HK-2 (cell line): ENCODE measurements around the gene FBXW7.

Experiments used
- DNase-seq: peaks from one replicate; pipeline ENCODE4 v3.0.0-alpha.2; 2018; ENCODE audit not compliant: unreplicated experiment

Gene FBXW7

DNA sequence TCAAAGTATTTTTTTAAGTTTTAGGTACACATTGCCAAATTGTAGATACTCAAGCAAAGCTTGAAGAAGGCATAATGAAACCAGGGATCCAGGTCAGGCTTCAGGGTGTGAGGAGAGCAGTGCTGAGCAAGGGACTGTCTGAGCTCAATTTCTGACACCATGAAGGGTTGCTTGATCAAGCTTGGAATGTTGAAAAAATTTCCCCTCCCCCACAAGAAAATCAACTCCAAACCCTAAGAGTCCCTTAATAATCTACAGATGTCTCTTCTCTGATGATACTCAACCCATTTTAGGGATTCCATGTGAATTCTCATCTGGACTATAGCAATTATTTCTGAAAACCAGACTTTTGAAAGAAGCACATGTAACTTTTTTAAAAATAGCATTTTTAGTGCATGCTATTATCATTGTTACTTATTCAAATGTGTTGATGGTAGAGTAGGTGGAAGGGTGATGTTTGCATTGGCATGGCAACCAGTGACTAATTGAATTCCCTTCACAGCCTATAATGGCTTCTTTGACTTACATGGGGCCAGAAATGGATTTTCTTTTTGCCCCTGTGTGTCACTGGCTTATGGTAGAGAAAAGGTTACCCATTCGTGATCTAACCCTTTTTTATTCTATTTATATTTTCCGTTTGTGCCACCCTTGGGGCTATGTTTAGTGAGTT is 252.0 kb downstream of the FBXW7 start:
- no peak for DNase-seq

DNA sequence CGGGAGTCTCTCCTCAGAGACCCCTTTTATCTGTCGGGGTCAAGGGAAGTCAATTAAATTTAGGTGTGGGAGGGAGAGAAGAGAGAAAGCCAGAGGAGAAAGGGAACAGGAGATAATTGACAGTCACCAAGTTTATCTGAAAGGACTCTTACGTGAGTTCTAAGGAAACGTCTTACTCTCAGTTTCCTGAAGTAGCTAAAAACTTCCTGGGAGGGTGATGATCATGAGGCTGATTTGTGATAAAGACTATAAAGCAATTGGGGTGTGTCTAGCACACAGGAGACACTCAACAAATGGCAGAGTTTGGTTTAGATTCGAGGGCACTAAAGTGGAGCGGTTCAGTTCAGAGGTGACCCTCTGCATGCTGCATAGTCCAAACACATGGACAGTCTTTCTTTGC is 254.1 kb downstream of the FBXW7 start:
- DNase-seq: no peak

DNA sequence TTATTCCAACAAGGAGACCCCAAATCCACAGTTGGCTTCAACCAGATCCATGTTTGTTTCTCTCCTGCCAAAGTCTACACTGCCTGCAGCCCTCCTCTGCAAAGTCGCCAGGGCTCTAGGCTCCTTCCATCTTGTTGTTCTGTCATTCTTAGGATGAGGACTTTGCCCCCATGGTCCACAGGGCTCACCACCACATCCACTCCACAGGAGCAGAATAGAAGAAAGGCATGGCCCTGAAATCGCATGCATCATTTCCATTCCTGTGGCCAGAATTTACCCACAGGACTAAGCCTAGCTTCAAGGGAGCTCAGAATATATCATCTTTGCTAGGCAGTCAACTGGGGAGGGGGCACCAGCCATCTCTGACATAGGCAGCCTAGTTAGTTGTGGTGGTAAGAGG is 254.7 kb downstream of the FBXW7 start:
- DNase-seq: no peak

DNA sequence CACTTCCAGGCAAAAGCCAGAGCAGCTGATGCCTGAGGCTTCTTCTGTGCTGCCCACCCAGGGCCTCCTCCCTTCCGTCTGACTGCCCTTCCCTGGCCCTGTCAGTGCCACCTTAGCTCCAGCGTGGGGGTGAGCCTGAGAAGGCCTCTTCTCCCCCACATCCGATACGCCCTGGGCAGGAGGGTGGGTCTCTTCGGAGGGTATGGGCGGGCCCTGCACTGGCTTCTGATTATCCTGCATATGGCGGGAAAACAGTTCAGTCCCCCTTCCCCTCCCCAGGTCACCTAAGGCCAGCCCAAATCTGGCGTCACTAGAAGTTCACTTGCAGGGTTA is 256.7 kb downstream of the FBXW7 start:
- no peak for DNase-seq

DNA sequence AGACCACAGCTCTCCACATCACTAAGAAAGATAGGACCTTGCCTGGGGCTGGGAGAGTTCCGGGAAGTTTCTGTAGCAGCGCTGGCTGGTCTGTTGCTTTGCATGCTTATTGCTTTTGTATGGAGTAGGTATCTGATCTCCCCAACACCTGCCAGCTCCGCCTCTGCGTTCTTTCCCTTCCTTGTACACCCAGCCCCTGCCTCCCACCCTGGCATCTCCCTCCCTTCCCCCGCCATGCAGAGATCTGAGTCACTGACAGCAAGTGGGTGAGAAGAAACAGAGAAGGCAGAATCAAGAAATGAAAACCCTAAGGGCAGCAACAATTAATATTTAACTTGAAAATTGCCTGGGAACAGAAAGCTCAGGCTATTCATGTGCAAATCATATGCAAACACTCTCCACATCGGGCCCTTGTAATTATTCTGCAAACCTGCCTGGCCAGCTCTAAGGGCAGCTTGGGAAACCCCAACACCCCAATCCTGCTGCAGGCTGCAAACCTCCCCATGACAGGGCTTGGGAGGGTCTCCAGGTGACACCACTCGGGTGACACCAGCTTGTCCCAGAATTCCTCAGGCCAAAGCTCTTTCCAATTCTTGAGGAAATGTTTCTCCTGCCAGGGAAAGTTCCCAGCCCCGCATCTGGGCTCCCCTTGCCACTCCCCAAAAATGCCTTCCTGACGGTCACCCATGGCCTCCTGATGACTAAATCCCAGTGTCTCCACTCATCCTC is 257.2 kb downstream of the FBXW7 start:
- no peak for DNase-seq

DNA sequence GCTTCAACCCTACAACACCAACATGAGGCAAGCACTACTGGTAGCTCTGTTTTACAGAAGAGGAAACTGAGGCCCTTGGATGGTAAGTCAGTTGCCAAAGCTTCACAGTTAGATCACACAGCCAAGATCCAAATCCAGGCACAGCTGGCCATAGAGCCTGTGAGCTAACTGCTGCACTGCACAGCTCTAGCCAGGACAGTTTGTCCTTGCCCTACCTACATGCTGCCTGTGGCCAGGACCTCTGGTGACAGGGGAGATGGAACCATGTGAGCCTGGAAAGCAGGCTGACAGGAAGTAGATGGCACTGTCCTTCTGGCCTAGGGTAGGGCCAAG is 257.8 kb downstream of the FBXW7 start:
- DNase-seq: no peak

DNA sequence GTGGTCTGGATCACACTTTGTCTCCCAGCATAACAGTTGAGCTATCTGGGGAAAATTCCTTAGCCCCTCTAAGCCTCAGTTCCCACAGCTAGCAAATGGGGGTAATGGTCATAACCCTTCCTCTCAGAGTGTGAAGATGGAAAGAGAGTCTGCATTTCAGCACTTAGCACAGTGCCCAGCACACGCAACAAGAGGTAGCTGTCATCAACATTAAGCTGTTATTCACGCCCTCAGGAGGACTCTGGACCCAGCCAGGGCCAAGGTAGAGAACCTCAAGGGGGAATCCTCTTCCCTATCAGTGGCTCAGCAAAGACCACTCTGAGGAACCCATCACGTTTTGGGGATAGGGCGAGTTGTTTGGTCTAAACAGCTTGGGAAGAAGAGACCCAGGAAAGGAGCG is 258.6 kb downstream of the FBXW7 start:
- no peak for DNase-seq

DNA sequence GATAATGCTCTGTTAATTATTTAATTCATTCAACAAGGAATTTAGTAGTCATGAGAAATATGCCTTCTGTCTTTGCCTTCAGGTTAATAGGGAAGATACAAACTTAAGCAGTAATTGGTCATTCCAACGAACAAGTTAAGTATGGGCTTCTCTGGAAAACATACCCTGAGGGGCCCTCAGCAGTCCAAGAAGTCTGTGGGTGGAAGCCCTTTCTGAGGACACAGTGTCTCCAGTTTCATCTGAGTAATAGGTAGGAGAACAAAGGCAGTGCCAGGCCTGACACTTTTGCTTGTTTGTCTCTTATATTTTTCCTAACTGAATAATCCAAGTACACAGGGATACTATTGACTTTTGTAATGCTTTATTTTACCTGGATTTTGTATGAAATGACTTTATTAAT is 262.5 kb downstream of the FBXW7 start:
- DNase-seq: no peak
